ENCODE results near the gene PAK2. TPM values are rescaled to one million over a fixed set of nuclear protein-coding genes. Genes with fewer than 3 reads are reported as not detected.
"Not testable (repeated sequence)": the region's sequence is repeated elsewhere in the genome, so short reads cannot be mapped to it uniquely, and the experiment has no call there.

The PAK2 gene
- total and polyA plus RNA-seq, 2 experiments from 2014 or later, result 24.3 to 49.4 TPM

- peaks cover 12% of the 10 kb centered on the region for H3K36me3 Mint-ChIP-seq (ENCODE audit: low read depth)
Observed at GRCh38 chr3:196741249-196741889, 1.7 kb downstream of the PAK2 start.

GRCh38 chr3:196743569-196743968, 3.9 kb downstream of the PAK2 start:
- not testable (repeated sequence) for H3K27ac Mint-ChIP-seq
- H3K4me1 Mint-ChIP-seq, result peaks cover 44% of the 10 kb centered on the region

More at GRCh38 chr3:196741249-196741889, 1.7 kb downstream of the PAK2 start:
- Histone ChIP-seq H3K79me2 (replicated peaks; ENCODE audit: insufficient read depth) (peaks cover 64% of the 10 kb centered on the region), H3K4me2 (peak overlapping the region; percentile 93), H3K27me3 (ENCODE audit: insufficient read depth) (no peaks in the 10 kb centered on the region), H4K20me1 (replicated peaks; ENCODE audit: insufficient read depth) (peaks cover 29% of the 10 kb centered on the region), H3K27ac (ENCODE audit: low read depth) (no peak overlapping the region), H2AFZ (no peak overlapping the region), H3K9me2 (ENCODE audit: insufficient read depth) (no peaks in the 10 kb centered on the region), H3K4me1 (ENCODE audit: insufficient read depth) (peaks cover 44% of the 10 kb centered on the region), H3K36me3 (ENCODE audit: insufficient read depth) (no peaks in the 10 kb centered on the region), H3K4me3 (peak overlapping the region; percentile 94), H3F3A (replicated peaks; ENCODE audit: low read depth) (0 out of 2 replicates have a peak, but pooled peaks cover 3% of the 10 kb centered on the region)
- H3K27me3 Mint-ChIP-seq (ENCODE audit: insufficient read depth, low read depth, poor library complexity), result peaks cover 3% of the 10 kb centered on the region
- TF ChIP-seq CTCF (conservative IDR thresholded peaks at IDR 0.05; ENCODE audit: low read depth in 2 of 2) (no peak), POLR2AphosphoS5 (IDR thresholded peaks at IDR 0.05; ENCODE audit: low read depth) (no peak), NANOG (IDR thresholded peaks at IDR 0.05; ENCODE audit: borderline replicate concordance) (no peak)
- ATAC-seq (no peak), DNase-seq (ENCODE audit: low spot score) (no peak)
- H3K4me1 Mint-ChIP-seq, result peaks cover 28% of the 10 kb centered on the region
- peaks cover 4% of the 10 kb centered on the region; the same call in 1 of the 3 replicates for H3K9me3 Mint-ChIP-seq
- H3K4me3 Mint-ChIP-seq, result peak overlapping the region; percentile 98
- H3K27ac Mint-ChIP-seq, result no peak overlapping the region

DNA sequence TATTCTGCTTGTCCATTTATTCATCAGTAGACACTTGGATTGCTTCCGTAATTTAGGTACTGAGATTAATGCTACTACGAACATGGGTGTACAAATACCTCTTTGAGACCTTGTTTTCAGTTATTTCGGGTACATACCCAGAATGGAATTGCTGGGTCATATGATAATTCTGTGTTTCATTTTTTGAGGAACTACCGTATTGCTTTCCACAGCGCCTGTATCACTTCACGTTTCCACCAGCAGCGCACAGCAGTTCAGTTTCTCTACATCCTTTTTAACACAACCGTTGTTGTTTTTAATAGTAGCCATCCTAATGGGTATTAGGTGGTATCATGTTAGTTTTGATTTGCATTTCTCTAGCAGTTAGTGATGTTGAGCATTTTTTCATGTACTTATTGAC, 9.5 kb downstream of the PAK2 start:
- H3K79me2 ChIP-seq (replicated peaks; ENCODE audit: insufficient read depth), result peaks cover 100% of the 10 kb centered on the region
- no peak overlapping the region for H3K4me3 ChIP-seq
- TF ChIP-seq POLR2AphosphoS5 (IDR thresholded peaks at IDR 0.05; ENCODE audit: low read depth), result no peak
- peaks cover 46% of the 10 kb centered on the region for H4K20me1 ChIP-seq (replicated peaks; ENCODE audit: insufficient read depth)
- H3K27ac ChIP-seq (ENCODE audit: low read depth), result no peak overlapping the region
- Mint-ChIP-seq H3K4me3 (no peak overlapping the region), H3K4me1 (peaks cover 27% of the 10 kb centered on the region), H3K36me3 (ENCODE audit: low read depth) (peaks cover 40% of the 10 kb centered on the region), H3K27me3 (ENCODE audit: insufficient read depth, low read depth, poor library complexity) (no peaks in the 10 kb centered on the region), H3K27ac (no peak overlapping the region; the same call in 1 of the 2 replicates), H3K9me3 (no peaks in the 10 kb centered on the region)
- no peaks in the 10 kb centered on the region for H3F3A ChIP-seq (replicated peaks; ENCODE audit: low read depth)
- H3K4me1 ChIP-seq (ENCODE audit: insufficient read depth), result peaks cover 43% of the 10 kb centered on the region
- ATAC-seq (no peak), DNase-seq (ENCODE audit: low spot score) (no peak)
- H2AFZ ChIP-seq, result no peak overlapping the region
- no peaks in the 10 kb centered on the region for H3K9me2 ChIP-seq (ENCODE audit: insufficient read depth)
- H3K36me3 ChIP-seq (ENCODE audit: insufficient read depth), result 0 out of 2 replicates have a peak, but pooled peaks cover 5% of the 10 kb centered on the region
- H3K27me3 ChIP-seq (ENCODE audit: insufficient read depth), result no peaks in the 10 kb centered on the region
- no peak overlapping the region for H3K4me2 ChIP-seq

More at GRCh38 chr3:196743569-196743968, 3.9 kb downstream of the PAK2 start:
- peak overlapping the region; percentile 21; the same call in 1 of the 2 replicates for H3K4me3 ChIP-seq
- not testable (repeated sequence) for H3K27me3 ChIP-seq (ENCODE audit: insufficient read depth); H2AFZ ChIP-seq; DNase-seq (ENCODE audit: low spot score); H3K4me3 Mint-ChIP-seq; H3K36me3 Mint-ChIP-seq (ENCODE audit: low read depth); H3K9me3 Mint-ChIP-seq; ATAC-seq; H3F3A ChIP-seq (replicated peaks; ENCODE audit: low read depth); H3K27me3 Mint-ChIP-seq (ENCODE audit: insufficient read depth, low read depth, poor library complexity); H3K36me3 ChIP-seq (ENCODE audit: insufficient read depth); H3K9me2 ChIP-seq (ENCODE audit: insufficient read depth)
- peaks cover 44% of the 10 kb centered on the region for H4K20me1 ChIP-seq (replicated peaks; ENCODE audit: insufficient read depth)
- peaks cover 65% of the 10 kb centered on the region for H3K4me1 ChIP-seq (ENCODE audit: insufficient read depth)
- peak overlapping the region; percentile 23 for H3K27ac ChIP-seq (ENCODE audit: low read depth)
- H3K4me2 ChIP-seq, result 0 out of 2 replicates have a peak overlapping the region, but pooled peaks have one; percentile 62
- peaks cover 86% of the 10 kb centered on the region for H3K79me2 ChIP-seq (replicated peaks; ENCODE audit: insufficient read depth)

All from GM23338 (cell line).